ENCODE data around the gene MARF1.
"Not testable (repeated sequence)": the region's sequence is repeated elsewhere in the genome, so short reads cannot be mapped to it uniquely, and the experiment has no call there.

MARF1 gene

GRCh38 chr16:15643048-15643945, at the start of gene MARF1:
TSS of gene MARF1 (minus strand) at chr16:15643154. CDS start at chr16:15639233, 3,921 bp downstream.
- peak; percentile 80 for DNase-seq

GRCh38 chr16:15692508-15692907, 49.6 kb upstream of the MARF1 start:
- DNase-seq: not testable (repeated sequence)

DNA sequence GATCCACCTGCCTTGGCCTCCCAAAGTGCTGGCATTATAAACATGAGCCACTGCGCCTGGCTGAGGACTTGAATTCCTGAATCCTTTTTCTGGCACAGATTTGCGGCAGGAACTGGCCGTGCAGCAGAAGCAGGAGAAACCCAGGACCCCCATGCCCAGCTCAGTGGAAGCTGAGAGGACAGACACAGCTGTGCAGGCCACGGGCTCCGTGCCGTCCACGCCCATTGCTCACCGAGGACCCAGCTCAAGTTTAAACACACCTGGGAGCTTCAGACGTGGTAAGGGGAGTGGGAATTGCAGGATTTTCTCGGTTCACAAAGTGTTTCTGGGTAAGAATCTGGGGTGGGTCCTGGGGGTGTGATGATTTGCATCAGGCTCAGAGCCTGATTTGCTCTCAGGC, 48.1 kb upstream of the MARF1 start:
- DNase-seq: no peak

GRCh38 chr16:15690296-15690695, 47.3 kb upstream of the MARF1 start:
- no peak for DNase-seq

- no peak for DNase-seq
Measured at GRCh38 chr16:15689290-15689689, 46.3 kb upstream of the MARF1 start.

DNA sequence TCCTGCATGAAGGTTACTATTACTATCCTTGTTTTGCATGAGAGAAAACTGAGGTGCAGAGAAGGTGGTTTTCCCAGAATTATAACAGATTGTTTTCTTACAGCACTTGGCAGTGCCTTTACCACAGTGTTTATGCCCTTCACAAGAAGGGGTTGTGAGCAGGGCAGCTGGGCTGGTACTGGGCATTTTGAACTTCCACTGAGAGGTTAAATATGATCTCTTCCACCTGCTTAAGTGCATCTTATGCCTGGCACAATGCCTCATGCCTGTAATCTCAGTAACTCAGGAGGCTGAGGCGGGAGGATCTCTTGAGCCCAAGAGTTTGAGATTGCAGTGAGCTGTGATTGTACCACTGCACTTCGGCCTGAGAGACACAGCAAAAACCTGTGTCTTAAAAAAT, 43.3 kb upstream of the MARF1 start:
- DNase-seq: no peak

- no peak for DNase-seq
Measured at GRCh38 chr16:15682105-15682570, 39.2 kb upstream of the MARF1 start.

GRCh38 chr16:15677447-15677846, 34.5 kb upstream of the MARF1 start:
- DNase-seq: no peak

GRCh38 chr16:15676506-15676905, 33.6 kb upstream of the MARF1 start:
- DNase-seq: no peak

DNA sequence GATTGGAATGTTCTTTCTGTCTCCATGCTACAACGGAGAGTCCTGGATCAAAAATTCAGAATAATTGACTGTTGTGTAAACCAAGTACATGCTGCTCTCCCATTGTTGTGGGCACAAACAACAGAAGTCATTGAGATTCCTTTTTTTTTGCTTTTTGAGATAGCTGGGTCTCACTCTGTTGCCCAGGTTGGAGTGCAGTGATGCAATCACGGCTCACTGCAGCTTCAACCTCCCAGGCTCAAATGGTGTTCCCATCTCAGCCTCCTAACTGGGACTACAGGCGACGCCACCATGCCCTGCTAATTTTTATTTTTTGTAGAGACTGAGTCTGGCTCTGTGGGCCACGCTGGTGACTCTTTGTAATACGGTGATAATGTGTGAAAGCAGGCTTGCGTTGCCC, 31.6 kb upstream of the MARF1 start:
- no peak for DNase-seq

DNA sequence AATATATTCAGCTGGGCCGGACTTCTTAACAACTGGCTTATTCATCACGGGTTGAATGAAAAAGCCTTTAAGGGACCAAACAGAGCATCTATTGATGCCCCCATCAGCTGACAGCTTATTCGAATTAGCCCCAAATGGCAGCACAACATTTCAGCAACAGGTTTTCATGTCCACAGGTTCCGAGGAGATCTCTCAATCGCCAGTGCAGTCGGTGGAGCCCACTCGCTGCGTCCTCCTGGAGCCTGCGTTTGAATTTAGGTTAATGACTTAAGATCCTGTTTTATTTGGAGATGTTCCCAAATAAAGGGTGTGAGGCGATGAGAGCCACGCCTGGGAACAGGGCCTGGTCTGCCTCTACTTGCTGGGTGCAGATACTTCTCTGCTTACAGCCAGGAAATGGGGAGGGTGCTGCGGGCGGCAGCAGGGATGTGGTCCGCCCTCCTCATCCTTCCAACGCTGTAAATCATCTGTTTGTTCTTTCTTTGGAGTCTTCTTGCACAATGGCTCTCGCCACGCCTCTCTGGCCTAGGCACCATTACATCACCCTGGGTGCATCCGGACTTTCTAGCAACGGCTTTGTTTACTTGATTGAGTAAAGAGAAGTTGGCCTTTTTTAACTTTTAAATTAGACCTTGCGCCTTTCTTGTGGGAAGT, 29.7 kb upstream of the MARF1 start:
- DNase-seq: no peak

DNA sequence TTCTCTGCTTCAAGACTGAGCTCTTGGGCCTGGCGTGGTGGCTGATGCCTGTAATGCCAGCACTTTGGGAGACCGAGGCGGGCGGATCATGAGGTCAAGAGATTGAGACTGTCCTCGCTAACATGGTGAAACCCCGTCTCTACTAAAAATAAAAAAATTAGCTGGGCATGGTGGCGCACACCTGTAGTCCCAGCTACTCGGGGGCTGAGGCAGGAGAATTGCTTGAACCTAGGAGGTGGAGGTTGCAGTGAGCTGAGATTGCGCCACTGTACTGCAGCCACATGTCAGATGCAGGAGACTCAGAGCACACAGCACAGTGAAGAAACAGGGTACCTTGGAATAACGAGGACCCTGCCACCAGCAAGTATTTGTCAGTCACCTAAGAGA, 29.2 kb upstream of the MARF1 start:
- DNase-seq: not testable (repeated sequence)

DNA sequence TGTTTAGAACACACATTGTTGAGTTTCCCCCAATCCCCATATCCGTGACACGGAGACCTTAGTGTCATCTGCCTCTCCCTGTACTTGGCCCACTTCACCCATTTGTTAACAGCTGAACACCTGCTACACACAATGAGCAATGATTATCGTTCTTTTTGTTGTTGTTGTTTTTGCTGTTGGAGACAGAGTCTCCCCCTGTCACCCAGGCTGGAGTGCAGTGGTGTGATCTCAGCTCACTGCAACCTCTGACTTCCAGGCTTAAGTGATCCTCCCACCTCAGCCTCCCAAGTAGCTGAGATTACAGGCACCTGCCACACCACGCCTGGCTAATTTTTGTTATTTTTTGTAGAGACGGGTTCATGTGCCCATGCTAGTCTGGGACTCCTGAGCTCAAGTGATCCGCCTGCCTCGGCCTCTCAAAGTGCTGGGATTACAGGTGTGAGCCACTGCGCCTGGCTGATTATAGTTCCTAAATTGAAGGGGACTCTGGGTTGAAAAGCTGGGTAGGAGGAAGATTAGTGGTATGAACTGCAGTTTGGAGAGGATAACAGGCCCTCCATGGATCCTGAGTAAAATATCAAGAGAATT, 28.7 kb upstream of the MARF1 start:
- DNase-seq: no peak

DNA sequence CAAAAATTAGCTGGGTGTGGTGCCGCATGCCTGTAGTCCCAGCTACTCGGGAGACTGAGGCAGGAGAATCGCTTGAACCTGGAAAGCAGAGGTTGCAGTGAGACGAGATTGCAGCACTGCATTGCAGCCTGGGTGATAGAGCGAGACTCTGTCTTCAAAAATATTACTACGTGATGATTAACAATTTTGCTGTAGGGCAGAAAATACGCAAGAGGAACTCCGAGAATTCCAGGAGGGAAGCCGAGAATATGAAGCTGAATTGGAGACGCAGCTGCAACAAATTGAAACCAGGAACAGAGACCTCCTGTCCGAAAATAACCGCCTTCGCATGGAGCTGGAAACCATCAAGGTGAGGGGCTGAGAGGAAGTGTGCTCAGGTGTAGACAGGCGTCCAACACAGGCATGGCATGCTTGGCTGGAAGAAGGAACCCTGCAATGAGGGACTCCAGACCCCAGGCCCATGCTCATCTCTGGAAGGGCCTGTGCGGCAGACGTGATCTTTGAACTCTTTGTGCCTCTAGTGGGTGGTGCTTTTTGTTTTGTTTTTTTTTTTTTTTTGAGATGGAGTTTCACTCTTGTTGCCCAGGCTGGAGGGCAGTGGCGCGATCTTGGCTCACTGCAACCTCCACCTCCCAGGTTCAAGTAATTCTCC, 24.3 kb upstream of the MARF1 start:
- DNase-seq: no peak

GRCh38 chr16:15665107-15665506, 22.2 kb upstream of the MARF1 start:
- no peak for DNase-seq

- no peak for DNase-seq
Measured at GRCh38 chr16:15660203-15660601, 17.2 kb upstream of the MARF1 start.

GRCh38 chr16:15658556-15658955, 15.6 kb upstream of the MARF1 start:
- no peak for DNase-seq

- no peak for DNase-seq
Measured at GRCh38 chr16:15658149-15658548, 15.2 kb upstream of the MARF1 start.

- not testable (repeated sequence) for DNase-seq
Measured at GRCh38 chr16:15655561-15655960, 12.6 kb upstream of the MARF1 start.

GRCh38 chr16:15654591-15654990, 11.6 kb upstream of the MARF1 start:
- DNase-seq: no peak

- no peak for DNase-seq
Measured at GRCh38 chr16:15653227-15653626, 10.3 kb upstream of the MARF1 start.

DNA sequence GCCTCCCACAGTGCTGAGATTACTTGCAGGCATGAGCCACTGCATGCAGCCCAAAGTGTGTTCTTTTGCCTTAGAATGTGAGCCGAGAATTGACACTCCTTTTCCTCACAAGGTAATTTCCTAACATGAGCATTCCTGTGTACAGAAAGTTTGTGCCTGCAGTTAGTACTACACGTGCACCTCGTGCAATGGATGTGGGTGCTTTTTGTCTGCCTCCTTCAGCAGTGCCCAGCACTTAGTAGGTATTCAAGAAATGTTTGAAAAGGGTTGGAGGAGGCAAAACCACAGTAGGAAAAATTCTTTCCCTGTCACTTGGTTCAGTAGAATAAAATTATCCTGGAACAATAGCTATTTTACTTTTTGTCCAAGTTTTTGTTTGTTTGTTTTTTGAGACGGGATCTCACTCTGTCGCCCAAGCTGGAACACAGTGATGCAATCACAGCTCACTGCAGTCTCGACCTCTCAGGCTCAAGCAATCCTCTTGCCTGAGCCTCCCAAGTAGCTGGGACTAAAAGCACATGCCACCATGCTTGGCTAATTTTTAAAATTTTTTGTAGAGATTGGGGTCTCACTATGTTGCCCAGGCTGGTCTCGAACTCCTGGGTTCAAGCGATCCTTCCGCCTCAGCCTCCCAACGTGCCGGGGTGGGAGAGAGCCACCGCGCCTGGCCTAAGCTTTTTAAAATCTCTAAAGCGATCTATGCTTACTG, 9.5 kb upstream of the MARF1 start:
- no peak for DNase-seq
